ENCODE data around the gene ACD. TPM values are rescaled to one million over a fixed set of nuclear protein-coding genes. Genes with fewer than 3 reads are reported as not detected.

ACD gene
- 27.2 TPM for total RNA-seq

GRCh38 chr16:67659675-67660563, at the start of gene ACD:
Gene ACD, minus strand, starts transcription at chr16:67660260. Its CDS starts 40 bp downstream, at chr16:67660220.

GRCh38 chr16:67666559-67667452, 6.7 kb upstream of the ACD start, which contains the start of the genes C16orf86 and ENKD1:
Gene C16orf86, plus strand, starts transcription at chr16:67666814. Its CDS starts 157 bp downstream, at chr16:67666971.
Gene ENKD1, minus strand, starts transcription at chr16:67666750. Its CDS starts 308 bp downstream, at chr16:67666442.

GRCh38 chr16:67660564-67661028, 536 bp upstream of the ACD start, which contains the start of gene PARD6A:
Gene PARD6A, plus strand, starts transcription at chr16:67660960. Its CDS starts 79 bp downstream, at chr16:67661039.

Other genes with a start within 250 kb of the ACD start
- 5.0 TPM for gene ZDHHC1, start 243.8 kb downstream of the ACD start, total RNA-seq
- gene HSD11B2, start 229.1 kb downstream of the ACD start, total RNA-seq = not detected
- 91.4 TPM for gene ATP6V0D1, start 179.1 kb downstream of the ACD start, total RNA-seq
- not detected for gene AGRP, start 176.7 kb downstream of the ACD start, total RNA-seq
- gene RIPOR1, start 131.4 kb downstream of the ACD start, total RNA-seq = 61.3 TPM
- gene CTCF, start 97.7 kb downstream of the ACD start, total RNA-seq = 61.7 TPM
- gene CARMIL2, start 15.1 kb downstream of the ACD start, total RNA-seq = 3.1 TPM
- gene PARD6A, start 700 bp upstream of the ACD start, total RNA-seq = 7.8 TPM
- 10.3 TPM for gene ENKD1, start 6.5 kb upstream of the ACD start, total RNA-seq
- 1.3 TPM for gene C16orf86, start 6.6 kb upstream of the ACD start, total RNA-seq
- 62.0 TPM for gene GFOD2, start 59.1 kb upstream of the ACD start, total RNA-seq
- 16.0 TPM for gene RANBP10, start 146.3 kb upstream of the ACD start, total RNA-seq
- 6.3 TPM for gene TSNAXIP1, start 146.6 kb upstream of the ACD start, total RNA-seq
- gene THAP11, start 182.1 kb upstream of the ACD start, total RNA-seq = 25.7 TPM
- gene NUTF2, start 186.7 kb upstream of the ACD start, total RNA-seq = 110 TPM
- 49.1 TPM for gene CENPT, start 187.4 kb upstream of the ACD start, total RNA-seq
- 67.0 TPM for gene EDC4, start 212.8 kb upstream of the ACD start, total RNA-seq
- gene NRN1L, start 224.6 kb upstream of the ACD start, total RNA-seq = not detected
- 21.3 TPM for gene PSKH1, start 233.0 kb upstream of the ACD start, total RNA-seq

Data from parietal lobe (tissue), 1 donor.